ENCODE results near the gene PLAGL1.
"Not testable (repeated sequence)": the region's sequence is repeated elsewhere in the genome, so short reads cannot be mapped to it uniquely, and the experiment has no call there.

Gene PLAGL1

GRCh38 chr6:144008120-144008811 is at the start of gene PLAGL1:
Gene PLAGL1, minus strand, starts transcription at chr6:144008259. Its CDS starts 60,123 bp downstream, at chr6:143948136.
- DNase-seq (ENCODE audit: low read depth) = no peak

DNA sequence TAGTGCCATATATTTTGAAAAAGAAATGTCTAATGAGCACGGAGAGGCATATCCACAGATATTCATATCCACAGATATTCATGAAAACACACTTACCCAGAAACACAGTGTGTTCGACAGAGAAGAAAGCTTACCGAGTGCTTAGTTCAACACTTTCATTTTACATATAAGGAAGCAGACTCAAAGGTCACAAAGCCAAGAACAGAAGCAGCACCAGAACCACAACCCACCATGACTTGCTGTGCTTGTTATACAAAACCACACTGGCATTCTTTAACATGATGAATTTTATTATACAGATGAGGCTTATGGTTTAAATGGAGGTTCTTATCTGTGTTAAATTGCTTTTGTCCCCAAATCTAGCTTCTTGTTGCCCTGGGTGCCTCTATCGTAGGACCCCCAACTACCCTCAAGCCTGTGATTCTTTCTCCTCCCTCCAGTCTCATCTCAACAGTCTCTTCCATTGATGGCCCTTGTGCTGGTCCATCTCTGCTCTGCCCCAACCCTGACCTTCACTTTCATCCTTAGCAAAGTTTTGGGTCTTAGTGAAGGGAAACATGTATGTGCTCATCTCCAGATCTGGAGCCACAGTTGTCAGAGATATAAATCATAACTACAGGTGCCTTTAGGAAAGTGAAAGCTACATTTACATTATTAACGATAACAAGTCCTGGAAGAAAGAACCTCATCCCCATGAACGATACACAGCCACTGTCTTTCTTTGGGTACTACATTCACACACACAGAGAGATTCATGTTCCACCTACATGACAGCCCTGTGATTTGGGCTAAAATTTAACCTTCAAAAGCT is 47.3 kb upstream of the PLAGL1 start:
- DNase-seq (ENCODE audit: low read depth) = no peak

- no peak for DNase-seq (ENCODE audit: low read depth)
Measured at GRCh38 chr6:144053601-144054000, 45.5 kb upstream of the PLAGL1 start.

DNA sequence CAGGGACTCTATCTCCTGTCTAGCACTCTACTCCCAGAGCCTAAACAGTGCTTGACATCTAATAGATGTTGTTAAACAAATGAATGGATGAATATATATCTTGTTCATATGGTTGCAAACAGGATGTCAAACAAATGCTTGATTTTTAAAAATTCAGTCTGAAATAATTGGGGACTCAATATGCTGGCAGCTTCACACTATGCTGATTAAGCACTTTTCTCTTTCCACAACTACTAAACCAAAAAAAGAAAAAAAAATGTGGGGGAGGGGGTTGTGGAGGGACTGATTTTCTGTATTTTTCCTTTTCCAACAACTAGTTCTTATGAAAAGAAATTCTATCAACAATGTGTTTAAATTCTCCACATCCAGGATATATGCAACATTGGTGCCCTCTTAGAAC is 44.4 kb upstream of the PLAGL1 start:
- DNase-seq (ENCODE audit: low read depth) = no peak

DNA sequence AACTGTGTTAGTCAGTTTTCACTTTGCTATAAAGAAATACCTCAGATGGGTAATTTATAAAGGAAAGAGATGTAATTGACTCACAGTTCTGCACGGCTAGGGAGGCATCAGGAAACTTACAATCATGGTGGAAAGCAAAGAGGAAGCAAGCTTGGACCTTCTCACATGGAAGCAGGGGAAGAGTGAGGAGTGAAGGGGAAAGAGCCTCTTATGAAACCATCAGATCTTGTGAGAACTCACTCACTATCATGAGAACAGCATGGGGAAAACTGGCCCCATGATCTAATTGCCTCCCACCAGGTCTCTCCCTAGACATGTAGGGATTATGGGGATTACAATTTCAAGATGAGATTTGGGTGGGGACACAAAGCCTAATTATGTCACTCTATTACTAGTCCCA is 41.3 kb upstream of the PLAGL1 start:
- no peak for DNase-seq (ENCODE audit: low read depth)

GRCh38 chr6:144047688-144048087 is 39.6 kb upstream of the PLAGL1 start:
- DNase-seq (ENCODE audit: low read depth) = no peak

DNA sequence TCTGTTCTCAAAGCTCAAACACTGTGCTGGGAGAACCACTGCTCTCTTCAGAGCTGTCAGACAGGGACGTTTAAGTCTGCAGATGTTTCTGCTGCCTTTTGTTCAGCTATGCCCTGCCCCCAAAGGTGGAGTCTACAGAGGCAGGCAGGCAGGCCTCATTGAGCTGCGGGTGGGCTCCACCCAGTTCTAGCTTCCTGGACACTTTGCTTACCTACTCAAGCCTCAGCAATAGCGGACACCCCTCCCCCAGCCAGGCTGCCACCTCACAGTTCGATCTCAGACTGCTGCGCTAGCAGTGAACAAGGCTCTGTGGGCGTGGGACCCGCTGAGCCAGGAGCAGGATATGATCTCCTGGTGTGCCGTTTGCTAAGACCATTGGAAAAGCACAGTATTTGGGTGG is 38.6 kb upstream of the PLAGL1 start:
- DNase-seq (ENCODE audit: low read depth) = not testable (repeated sequence)

DNA sequence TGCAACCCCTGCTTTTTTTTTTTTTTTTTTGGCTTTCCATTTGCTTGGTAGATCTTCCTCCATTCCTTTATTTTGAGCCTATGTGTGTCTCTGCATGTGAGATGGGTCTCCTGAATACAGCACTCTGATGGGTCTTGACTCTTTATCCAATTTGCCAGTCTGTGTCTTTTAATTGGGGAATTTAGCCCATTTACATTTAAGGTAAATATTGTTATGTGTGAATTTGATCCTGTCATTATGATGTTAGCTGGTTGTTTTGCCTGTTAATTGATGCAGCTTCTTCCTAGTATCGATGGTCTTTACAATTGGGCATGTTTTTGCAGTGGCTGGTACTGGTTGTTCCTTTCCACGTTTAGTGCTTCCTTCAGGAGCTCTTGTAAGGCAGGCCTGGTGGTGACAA is 36.9 kb upstream of the PLAGL1 start:
- not testable (repeated sequence) for DNase-seq (ENCODE audit: low read depth)

DNA sequence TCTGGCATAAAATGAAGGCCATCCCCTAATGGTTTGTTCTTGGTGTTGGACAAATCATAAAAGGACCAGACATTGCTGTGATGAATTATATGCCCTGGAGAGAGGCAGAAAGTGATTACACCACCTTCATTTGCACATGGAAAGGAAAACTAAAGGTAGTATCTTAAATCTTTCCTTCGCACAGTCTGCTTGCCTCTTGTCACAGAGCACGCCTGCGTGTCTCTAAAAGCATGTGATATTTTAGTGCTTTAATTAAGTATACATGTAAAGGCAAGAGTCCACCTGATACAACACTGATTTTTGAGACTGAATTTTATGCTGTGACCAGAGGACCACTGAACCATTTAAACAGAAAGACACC is 28.8 kb upstream of the PLAGL1 start:
- DNase-seq (ENCODE audit: low read depth) = no peak

GRCh38 chr6:144036064-144036834 is 28.2 kb upstream of the PLAGL1 start:
- DNase-seq (ENCODE audit: low read depth) = no peak

GRCh38 chr6:144035416-144035815 is 27.4 kb upstream of the PLAGL1 start:
- no peak for DNase-seq (ENCODE audit: low read depth)

GRCh38 chr6:144033816-144034735 is 26.0 kb upstream of the PLAGL1 start:
- DNase-seq (ENCODE audit: low read depth) = no peak

- DNase-seq (ENCODE audit: low read depth) = no peak
Measured at GRCh38 chr6:144029452-144029851, 21.4 kb upstream of the PLAGL1 start.

DNA sequence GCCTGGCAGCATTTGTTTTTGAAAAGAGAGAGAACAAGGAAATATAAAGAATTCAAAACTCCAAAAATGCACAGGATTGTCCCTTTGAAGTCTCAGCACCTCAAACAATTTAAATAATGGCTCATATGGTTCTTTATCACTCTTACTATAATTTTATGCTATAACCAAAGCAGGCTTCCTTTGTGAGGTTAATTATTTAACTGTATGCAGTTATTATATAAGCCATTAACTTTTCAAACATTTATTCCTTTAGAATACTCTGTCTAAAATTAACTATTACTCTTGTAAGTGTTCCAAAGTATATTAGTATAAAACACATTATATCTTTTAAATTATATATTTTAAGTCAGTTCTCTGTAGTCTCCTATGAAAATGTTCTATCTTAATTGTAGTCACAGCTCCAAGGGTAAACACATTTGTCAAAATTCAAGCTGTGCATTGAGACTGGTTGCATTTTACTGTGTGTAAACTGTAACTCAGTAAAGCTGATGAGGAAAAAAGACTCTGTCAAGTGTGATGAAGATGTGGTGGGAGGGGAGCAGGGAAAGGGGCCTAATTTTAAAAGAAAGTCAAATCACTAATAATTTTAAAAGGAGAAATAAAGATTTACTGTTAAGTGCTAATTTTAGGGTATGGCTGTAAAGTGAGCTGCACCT is 20.0 kb upstream of the PLAGL1 start:
- no peak for DNase-seq (ENCODE audit: low read depth)

GRCh38 chr6:144023216-144023615 is 15.2 kb upstream of the PLAGL1 start:
- no peak for DNase-seq (ENCODE audit: low read depth)

GRCh38 chr6:144019929-144020328 is 11.9 kb upstream of the PLAGL1 start:
- DNase-seq (ENCODE audit: low read depth) = no peak

- no peak for DNase-seq (ENCODE audit: low read depth)
Measured at GRCh38 chr6:144017166-144018094, 9.4 kb upstream of the PLAGL1 start.

GRCh38 chr6:144013486-144013909 is 5.4 kb upstream of the PLAGL1 start:
- no peak for DNase-seq (ENCODE audit: low read depth)

GRCh38 chr6:144012534-144012933 is 4.5 kb upstream of the PLAGL1 start:
- DNase-seq (ENCODE audit: low read depth) = no peak

GRCh38 chr6:144009628-144010027 is 1.6 kb upstream of the PLAGL1 start:
- DNase-seq (ENCODE audit: low read depth) = not testable (repeated sequence)

All from stimulated activated CD8-positive, alpha-beta memory T cell treated with anti-CD3 and anti-CD28 coated beads, Interleukin-12 subunit alpha, Interleukin-12 subunit beta, amount 100 ng/mL, for 4 hours (primary cell).